Activated CD8-positive, alpha-beta memory T cell treated with anti-CD3 and anti-CD28 coated beads for 1 hour (primary cell): Measurements from ENCODE around the gene ATG3.
"Not testable (repeated sequence)": the region's sequence is repeated elsewhere in the genome, so short reads cannot be mapped to it uniquely, and the experiment has no call there.

ENCODE experiments used
- DNase-seq, 2 donors: peaks; one replicate each; pipeline ENCODE4 v3.0.0-alpha.2; 2020; ENCODE audit warnings: low read depth in 1 of 2; ENCODE audit errors: extremely low read depth in 1 of 2

The ATG3 gene

GRCh38 chr3:112500621-112501020 lies 61.1 kb downstream of the ATG3 start:
- DNase-seq, result no peak

GRCh38 chr3:112498914-112499711 lies 62.6 kb downstream of the ATG3 start, which contains the start of gene BTLA:
Gene BTLA (minus strand): TSS chr3:112499472. CDS start chr3:112499358, 114 bp downstream.
- no peak for DNase-seq

- no peak for DNase-seq
Observed at GRCh38 chr3:112497897-112498548, 63.7 kb downstream of the ATG3 start.

- DNase-seq, result no peak
Observed at GRCh38 chr3:112496366-112497067, 65.2 kb downstream of the ATG3 start.

- DNase-seq, result not testable (repeated sequence)
Observed at GRCh38 chr3:112494448-112494767, 67.4 kb downstream of the ATG3 start.

GRCh38 chr3:112492124-112492523 lies 69.6 kb downstream of the ATG3 start:
- no peak for DNase-seq

- no peak for DNase-seq
Observed at GRCh38 chr3:112491373-112491772, 70.4 kb downstream of the ATG3 start.

GRCh38 chr3:112489674-112490479 lies 71.9 kb downstream of the ATG3 start:
- no peak for DNase-seq

- DNase-seq, result no peak
Observed at GRCh38 chr3:112486811-112487505, 74.8 kb downstream of the ATG3 start.

- no peak for DNase-seq
Observed at GRCh38 chr3:112484352-112484751, 77.4 kb downstream of the ATG3 start.

- no peak for DNase-seq
Observed at GRCh38 chr3:112482675-112483074, 79.1 kb downstream of the ATG3 start.
